OCI-LY3 (cell line): ENCODE data around the gene MLST8.

Experiments
- H2AFZ ChIP-seq: fragments of 200-600, 300-600 bp; shearing (Covaris generic); 2 replicates; pipeline ENCODE4 v1.6.0; 2014; ENCODE audit warnings: antibody characterized with exemption, low read depth, low read length
- H3K27ac ChIP-seq: fragments of 200-600, 300-600 bp; sonication (generic); 2 replicates; pipeline ENCODE4 v1.5.1; 2014; ENCODE audit warnings: mild to moderate bottlenecking, low read length, moderate library complexity, mixed read lengths
- H3K27me3 ChIP-seq: fragments of 200-600, 300-600 bp; sonication (generic); 2 replicates; pipeline ENCODE4 v1.6.1; 2014; ENCODE audit warnings: low read depth, low read length, mixed read lengths
- H3K36me3 ChIP-seq: fragments of 200-600, 300-600 bp; sonication (generic); replicated peaks from 2 replicates; pipeline ENCODE3; 2014; ENCODE audit warnings: low read depth, low read length, mixed read lengths
- H3K4me1 ChIP-seq: fragments of 300-600, 200-600 bp; sonication (generic); 2 replicates; pipeline ENCODE4 v1.6.1; 2014; ENCODE audit warnings: low read length, mixed read lengths
- H3K4me2 ChIP-seq: fragments of 200-600, 300-600 bp; sonication (generic); 2 replicates; pipeline ENCODE4 v1.6.1; 2014; ENCODE audit warnings: low read length, mixed read lengths
- H3K4me3 ChIP-seq: fragments of 300-600, 200-600 bp; sonication (generic); 2 replicates; pipeline ENCODE4 v1.5.1; 2014; ENCODE audit warnings: antibody characterized with exemption, mild to moderate bottlenecking, low read length, moderate library complexity
- H3K79me2 ChIP-seq: fragments of 300-600, 200-600 bp; shearing (Covaris generic); 2 replicates; pipeline ENCODE4 v1.6.1; 2014; ENCODE audit warnings: mild to moderate bottlenecking, low read length, mixed read lengths
- H3K9ac ChIP-seq: fragments of 300-600, 200-600 bp; shearing (Covaris generic); 2 replicates; pipeline ENCODE4 v1.6.0; 2014; ENCODE audit warnings: mild to moderate bottlenecking, low read length, moderate library complexity
- H3K9me3 ChIP-seq: fragments of 200-600, 300-600 bp; shearing (Covaris generic); 2 replicates; pipeline ENCODE4 v1.6.1; 2014; ENCODE audit warnings: low read length, mixed read lengths; ENCODE audit not compliant: insufficient read depth
- H4K20me1 ChIP-seq: fragments of 200-600, 300-600 bp; sonication (generic); 2 replicates; pipeline ENCODE4 v1.6.1; 2016; ENCODE audit warnings: low read length, mixed read lengths; ENCODE audit not compliant: insufficient read depth
- EZH2phosphoT487 ChIP-seq: fragments of 200-600 bp; shearing (Covaris generic); IDR thresholded peaks from 2 replicates; pipeline ENCODE4 v1.6.1; 2018; ENCODE audit warnings: antibody characterized with exemption, mixed run types, low read depth
- TF ChIP-seq, protein P1 (sequence below): fragments of 200-600, 300-600 bp; sonication (generic); IDR thresholded peaks from 2 replicates; pipeline ENCODE4 v1.5.1; 2014; ENCODE audit warnings: antibody characterized with exemption, low read length, low read depth

Gene MLST8

DNA sequence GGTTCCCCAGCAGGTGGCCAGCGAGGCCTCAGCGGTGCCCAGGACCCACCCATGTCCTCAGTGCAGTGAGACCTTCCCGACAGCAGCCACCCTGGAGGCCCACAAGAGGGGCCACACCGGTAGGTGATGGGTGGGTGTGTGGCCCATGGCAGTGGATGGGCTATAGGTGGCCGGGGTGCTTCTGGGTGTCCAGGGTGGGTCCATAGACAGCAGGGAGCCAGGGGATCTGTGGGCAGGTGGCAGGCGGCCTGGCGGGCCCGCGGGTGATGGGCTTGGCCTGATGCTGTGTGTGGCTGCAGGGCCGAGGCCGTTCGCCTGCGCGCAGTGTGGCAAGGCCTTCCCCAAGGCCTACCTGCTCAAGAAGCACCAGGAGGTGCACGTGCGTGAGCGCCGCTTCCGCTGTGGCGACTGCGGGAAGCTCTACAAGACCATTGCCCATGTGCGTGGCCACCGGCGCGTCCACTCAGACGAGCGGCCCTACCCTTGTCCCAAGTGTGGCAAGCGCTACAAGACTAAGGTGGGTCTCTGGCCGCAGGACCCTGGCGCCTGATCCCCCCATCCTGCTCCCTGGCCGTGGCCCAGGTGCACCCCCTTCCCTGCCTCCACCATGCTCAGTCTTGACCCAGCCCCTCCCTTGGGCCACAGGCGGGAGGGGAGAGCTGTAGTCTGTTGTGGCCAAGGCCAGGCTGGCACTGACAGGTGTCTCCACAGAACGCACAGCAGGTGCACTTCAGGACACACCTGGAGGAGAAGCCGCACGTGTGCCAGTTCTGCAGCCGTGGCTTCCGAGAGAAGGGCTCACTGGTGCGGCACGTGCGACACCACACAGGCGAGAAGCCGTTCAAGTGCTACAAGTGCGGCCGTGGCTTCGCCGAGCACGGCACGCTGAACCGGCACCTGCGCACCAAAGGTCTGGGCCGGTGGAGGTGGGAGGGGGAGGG, 28.9 kb downstream of the MLST8 start:
- no peaks in the 10 kb centered on the region; the same call in 1 of the 2 replicates for H3K79me2 ChIP-seq
- no peaks in the 10 kb centered on the region for H3K27me3 ChIP-seq
- H3K27ac ChIP-seq, result no peak overlapping the region
- H4K20me1 ChIP-seq, result no peaks in the 10 kb centered on the region
- no peak overlapping the region for H2AFZ ChIP-seq
- H3K9ac ChIP-seq, result no peak overlapping the region
- H3K4me2 ChIP-seq, result no peak overlapping the region
- H3K9me3 ChIP-seq, result no peaks in the 10 kb centered on the region
- H3K4me1 ChIP-seq, result no peaks in the 10 kb centered on the region
- TF ChIP-seq, protein P1, sequence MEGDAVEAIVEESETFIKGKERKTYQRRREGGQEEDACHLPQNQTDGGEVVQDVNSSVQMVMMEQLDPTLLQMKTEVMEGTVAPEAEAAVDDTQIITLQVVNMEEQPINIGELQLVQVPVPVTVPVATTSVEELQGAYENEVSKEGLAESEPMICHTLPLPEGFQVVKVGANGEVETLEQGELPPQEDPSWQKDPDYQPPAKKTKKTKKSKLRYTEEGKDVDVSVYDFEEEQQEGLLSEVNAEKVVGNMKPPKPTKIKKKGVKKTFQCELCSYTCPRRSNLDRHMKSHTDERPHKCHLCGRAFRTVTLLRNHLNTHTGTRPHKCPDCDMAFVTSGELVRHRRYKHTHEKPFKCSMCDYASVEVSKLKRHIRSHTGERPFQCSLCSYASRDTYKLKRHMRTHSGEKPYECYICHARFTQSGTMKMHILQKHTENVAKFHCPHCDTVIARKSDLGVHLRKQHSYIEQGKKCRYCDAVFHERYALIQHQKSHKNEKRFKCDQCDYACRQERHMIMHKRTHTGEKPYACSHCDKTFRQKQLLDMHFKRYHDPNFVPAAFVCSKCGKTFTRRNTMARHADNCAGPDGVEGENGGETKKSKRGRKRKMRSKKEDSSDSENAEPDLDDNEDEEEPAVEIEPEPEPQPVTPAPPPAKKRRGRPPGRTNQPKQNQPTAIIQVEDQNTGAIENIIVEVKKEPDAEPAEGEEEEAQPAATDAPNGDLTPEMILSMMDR, result no peak
- no peak for TF ChIP-seq EZH2phosphoT487
- H3K36me3 ChIP-seq, result peaks cover 20% of the 10 kb centered on the region
- H3K4me3 ChIP-seq, result no peak overlapping the region

DNA sequence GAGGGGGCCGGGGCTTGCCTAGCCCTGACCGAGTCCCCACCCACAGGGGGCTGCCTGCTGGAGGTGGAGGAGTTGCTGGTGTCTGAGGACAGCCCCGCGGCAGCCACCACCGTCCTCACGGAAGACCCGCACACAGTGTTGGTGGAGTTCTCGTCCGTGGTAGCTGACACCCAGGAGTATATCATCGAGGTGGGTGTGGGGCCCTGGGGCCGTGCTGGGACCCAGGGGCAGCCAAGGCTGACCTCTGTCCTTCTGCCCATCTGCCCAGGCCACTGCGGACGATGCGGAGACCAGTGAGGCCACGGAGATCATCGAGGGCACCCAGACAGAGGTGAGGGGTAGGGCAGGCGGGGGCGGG, 29.5 kb downstream of the MLST8 start:
- Histone ChIP-seq H3K9me3 (no peaks in the 10 kb centered on the region), H3K4me2 (no peak overlapping the region), H3K36me3 (peaks cover 23% of the 10 kb centered on the region), H4K20me1 (no peaks in the 10 kb centered on the region), H3K4me1 (no peaks in the 10 kb centered on the region), H3K9ac (no peak overlapping the region), H3K79me2 (no peaks in the 10 kb centered on the region), H3K27me3 (no peaks in the 10 kb centered on the region), H2AFZ (no peak overlapping the region), H3K4me3 (no peak overlapping the region), H3K27ac (no peak overlapping the region)
- TF ChIP-seq EZH2phosphoT487, result no peak
- TF ChIP-seq, protein P1, result no peak

DNA sequence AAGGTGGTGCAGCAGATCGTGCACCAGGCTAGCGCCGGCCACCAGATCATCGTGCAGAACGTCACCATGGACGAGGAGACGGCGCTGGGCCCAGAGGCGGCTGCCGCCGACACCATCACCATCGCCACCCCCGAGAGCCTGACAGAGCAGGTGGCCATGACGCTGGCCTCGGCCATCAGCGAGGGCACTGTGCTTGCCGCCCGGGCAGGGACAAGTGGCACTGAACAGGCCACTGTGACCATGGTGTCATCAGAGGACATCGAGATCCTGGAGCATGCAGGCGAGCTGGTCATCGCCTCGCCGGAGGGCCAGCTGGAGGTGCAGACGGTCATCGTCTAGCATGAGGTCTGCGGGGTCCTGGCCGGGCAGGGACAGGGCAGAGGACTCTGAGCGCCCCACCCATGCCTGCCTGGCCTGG, 30.0 kb downstream of the MLST8 start:
- no peaks in the 10 kb centered on the region for H3K79me2 ChIP-seq
- no peaks in the 10 kb centered on the region for H3K9me3 ChIP-seq
- TF ChIP-seq, protein P1, result no peak
- no peak for TF ChIP-seq EZH2phosphoT487
- no peak overlapping the region for H3K27ac ChIP-seq
- no peak overlapping the region for H2AFZ ChIP-seq
- no peaks in the 10 kb centered on the region for H3K27me3 ChIP-seq
- H4K20me1 ChIP-seq, result no peaks in the 10 kb centered on the region
- no peak overlapping the region for H3K4me2 ChIP-seq
- H3K9ac ChIP-seq, result no peak overlapping the region
- no peak overlapping the region for H3K4me3 ChIP-seq
- H3K4me1 ChIP-seq, result no peaks in the 10 kb centered on the region
- peaks cover 23% of the 10 kb centered on the region for H3K36me3 ChIP-seq

DNA sequence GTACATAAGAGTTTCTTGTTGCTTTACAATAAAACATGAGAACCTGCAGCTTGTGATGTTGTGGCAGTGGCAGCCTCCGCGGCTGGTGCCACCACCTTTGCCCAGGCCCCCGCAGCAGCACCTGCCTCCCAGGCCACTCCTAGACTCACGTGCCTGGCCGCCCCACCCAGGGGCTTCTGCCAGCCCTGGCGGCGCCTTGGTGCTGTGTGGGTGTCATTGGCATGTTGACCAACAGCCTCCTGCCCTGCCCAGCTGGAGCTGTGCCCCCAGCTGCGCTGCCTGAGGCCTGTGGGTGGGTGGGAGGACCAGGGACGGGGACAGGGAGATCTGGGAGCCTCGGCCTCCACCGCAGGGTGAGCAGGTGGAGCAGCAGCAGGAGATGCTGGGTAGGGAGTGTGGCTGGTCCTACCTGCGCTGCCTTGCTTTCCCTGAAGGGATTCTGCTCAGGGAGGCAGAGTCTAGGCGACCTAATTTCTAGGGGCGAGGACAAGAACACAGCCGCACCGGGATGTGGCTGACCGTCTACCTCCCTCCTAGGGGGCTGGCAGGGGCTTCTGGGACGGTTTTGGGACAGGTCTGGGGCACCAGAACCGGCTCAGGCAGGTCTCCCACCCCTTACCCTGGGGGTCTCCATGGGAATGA, 30.6 kb downstream of the MLST8 start:
- no peak overlapping the region for H3K4me2 ChIP-seq
- peaks cover 23% of the 10 kb centered on the region for H3K36me3 ChIP-seq
- no peaks in the 10 kb centered on the region for H3K9me3 ChIP-seq
- H3K9ac ChIP-seq, result no peak overlapping the region
- no peak overlapping the region for H2AFZ ChIP-seq
- H3K4me3 ChIP-seq, result no peak overlapping the region
- no peak for TF ChIP-seq EZH2phosphoT487
- TF ChIP-seq, protein P1, result no peak
- no peaks in the 10 kb centered on the region for H3K4me1 ChIP-seq
- H3K27me3 ChIP-seq, result no peaks in the 10 kb centered on the region
- H3K79me2 ChIP-seq, result no peaks in the 10 kb centered on the region
- no peak overlapping the region for H3K27ac ChIP-seq
- no peaks in the 10 kb centered on the region for H4K20me1 ChIP-seq
